ENCODE measurements around the gene LRRC74A.

DNA sequence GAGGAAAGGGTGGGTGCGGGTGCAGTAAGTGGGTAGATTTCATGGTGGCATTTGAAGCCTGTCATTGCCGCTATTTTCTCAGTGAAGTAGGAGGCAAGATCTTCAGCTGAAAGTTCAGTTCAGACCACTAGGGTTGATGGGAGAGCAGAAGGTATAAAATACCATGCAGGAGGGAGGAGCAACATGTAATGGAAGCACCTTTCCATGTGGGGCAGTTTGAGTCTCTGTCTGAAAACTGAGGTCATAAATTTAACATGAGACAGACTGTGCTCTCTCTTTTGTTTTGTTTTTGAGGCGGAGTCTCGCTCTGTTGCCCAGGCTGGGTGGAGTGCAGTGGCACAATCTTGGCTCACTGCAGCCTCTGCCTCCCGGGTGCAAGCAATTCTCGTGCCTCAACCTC, 22.7 kb downstream of the LRRC74A start:
- TF ChIP-seq, protein P1, sequence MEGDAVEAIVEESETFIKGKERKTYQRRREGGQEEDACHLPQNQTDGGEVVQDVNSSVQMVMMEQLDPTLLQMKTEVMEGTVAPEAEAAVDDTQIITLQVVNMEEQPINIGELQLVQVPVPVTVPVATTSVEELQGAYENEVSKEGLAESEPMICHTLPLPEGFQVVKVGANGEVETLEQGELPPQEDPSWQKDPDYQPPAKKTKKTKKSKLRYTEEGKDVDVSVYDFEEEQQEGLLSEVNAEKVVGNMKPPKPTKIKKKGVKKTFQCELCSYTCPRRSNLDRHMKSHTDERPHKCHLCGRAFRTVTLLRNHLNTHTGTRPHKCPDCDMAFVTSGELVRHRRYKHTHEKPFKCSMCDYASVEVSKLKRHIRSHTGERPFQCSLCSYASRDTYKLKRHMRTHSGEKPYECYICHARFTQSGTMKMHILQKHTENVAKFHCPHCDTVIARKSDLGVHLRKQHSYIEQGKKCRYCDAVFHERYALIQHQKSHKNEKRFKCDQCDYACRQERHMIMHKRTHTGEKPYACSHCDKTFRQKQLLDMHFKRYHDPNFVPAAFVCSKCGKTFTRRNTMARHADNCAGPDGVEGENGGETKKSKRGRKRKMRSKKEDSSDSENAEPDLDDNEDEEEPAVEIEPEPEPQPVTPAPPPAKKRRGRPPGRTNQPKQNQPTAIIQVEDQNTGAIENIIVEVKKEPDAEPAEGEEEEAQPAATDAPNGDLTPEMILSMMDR (optimal IDR thresholded peaks at IDR 0.05 in 1 of 3, IDR thresholded peaks at IDR 0.05 in 1 of 3, conservative IDR thresholded peaks at IDR 0.05 in 1 of 3; ENCODE audit: extremely low read depth in 1 of 3, insufficient read depth in 2 of 3, low read length in 3 of 3) = no peak
- TF ChIP-seq EZH2 (IDR thresholded peaks at IDR 0.05; ENCODE audit: low read length) = no peak

Measured in keratinocyte (primary cell).